HepG2 (cell line): Measurements from ENCODE around the gene ATPAF2. TPM values are rescaled to one million over a fixed set of nuclear protein-coding genes. Genes with fewer than 3 reads are reported as not detected.

ENCODE experiments used
- BHLHE40 ChIP-seq: IDR thresholded peaks from 2 replicates; pipeline ENCODE4 v1.6.1; 2011; ENCODE audit warnings: low read length, improper control_type of control experiment
- FOXP1 ChIP-seq, 2 experiments: fragments of 450-650 bp in 1 of 2; IDR thresholded peaks; 2 replicates each; pipeline ENCODE4 v1.6.1; 2017 to 2018; ENCODE audit warnings: antibody characterized with exemption in 1 of 2
- GFI1 ChIP-seq: sonication (generic); formaldehyde crosslinking; IDR thresholded peaks from 2 replicates; pipeline ENCODE4 v1.5.0; 2020; ENCODE audit warnings: missing genetic modification reagents, mild to moderate bottlenecking, borderline replicate concordance
- KDM3A ChIP-seq: IDR thresholded peaks from 2 replicates; pipeline ENCODE4 v1.6.1; 2018; ENCODE audit warnings: low read depth, missing compliant biosample characterization
- MLLT10 ChIP-seq: sonication (generic); formaldehyde crosslinking; IDR thresholded peaks from 2 replicates; pipeline ENCODE4 v1.4.0; 2020; ENCODE audit warnings: missing genetic modification reagents
- RORA ChIP-seq: sonication (generic); formaldehyde crosslinking; IDR thresholded peaks from 2 replicates; pipeline ENCODE4 v1.5.0; 2020; ENCODE audit warnings: mild to moderate bottlenecking, missing genetic modification reagents, moderate library complexity
- SALL2 ChIP-seq: sonication (generic); formaldehyde crosslinking; IDR thresholded peaks from 2 replicates; pipeline ENCODE4 v1.8.1; 2023; ENCODE audit warnings: mild to moderate bottlenecking, missing genetic modification reagents, inconsistent platforms
- SIX4 ChIP-seq: sonication (generic); formaldehyde crosslinking; IDR thresholded peaks from 2 replicates; pipeline ENCODE4 v1.4.0; 2020; ENCODE audit warnings: missing genetic modification reagents
- ZKSCAN1 ChIP-seq: fragments of 150-350 bp; IDR thresholded peaks from 2 replicates; pipeline ENCODE4 v1.6.1; 2014; ENCODE audit warnings: low read length
- ZNF251 ChIP-seq: sonication (generic); formaldehyde crosslinking; IDR thresholded peaks from 2 replicates; pipeline ENCODE4 v1.9.0; 2021; ENCODE audit warnings: mild to moderate bottlenecking, missing genetic modification reagents
- ZNF382 ChIP-seq: sonication (generic); formaldehyde crosslinking; IDR thresholded peaks from 2 replicates; pipeline ENCODE4 v1.5.0; 2020; ENCODE audit warnings: missing genetic modification reagents, mild to moderate bottlenecking, borderline replicate concordance
- ZNF678 ChIP-seq: sonication (generic); formaldehyde crosslinking; IDR thresholded peaks from 2 replicates; pipeline ENCODE4 v1.4.0; 2020; ENCODE audit warnings: mild to moderate bottlenecking, missing genetic modification reagents
- ZNF75D ChIP-seq: sonication (generic); formaldehyde crosslinking; IDR thresholded peaks from 2 replicates; pipeline ENCODE4 v1.8.1; 2023; ENCODE audit warnings: missing genetic modification reagents, mild to moderate bottlenecking, borderline replicate concordance
- ZNF790 ChIP-seq: sonication (generic); formaldehyde crosslinking; IDR thresholded peaks from 2 replicates; pipeline ENCODE4 v1.8.0; 2022; ENCODE audit warnings: missing genetic modification reagents, mild to moderate bottlenecking, borderline replicate concordance
- ZNF850 ChIP-seq: sonication (generic); formaldehyde crosslinking; conservative IDR thresholded peaks from 2 replicates; pipeline ENCODE4 v1.9.0; 2021; ENCODE audit warnings: mild to moderate bottlenecking, missing genetic modification reagents
- polyA plus RNA-seq, 8 experiments: library from polyadenylated mRNA; depleted of rRNA in 3 of 8; stranded (reverse) in 7 of 8; unstranded in 1 of 8; fragments of >200 nt; fragmentation: Illumina TruSeq in 4 of 8; extraction: Trizol in 4 of 8; gene quantifications; 2 replicates each; pipeline versions ENCODE4 v1.2.1 to v1.2.3, GENCODE V29; 2011 to 2016; ENCODE audit warnings: low read depth in 4 of 8, missing spikeins in 1 of 8, mixed read lengths in 1 of 8; ENCODE audit not compliant: insufficient read depth in 1 of 8
- total RNA-seq, 5 experiments: library from RNA; depleted of rRNA; stranded (reverse); fragments of >200 nt; fragmentation: Illumina TruSeq; extraction: Trizol; gene quantifications; 2 replicates each; pipeline ENCODE4 v1.2.3, GENCODE V29; 2016; ENCODE audit warnings: low read depth in 1 of 5
- TF ChIP-seq, protein P1 (sequence below): sonication (generic); formaldehyde crosslinking; conservative IDR thresholded peaks from 2 replicates; pipeline ENCODE4 v1.4.0; 2020; ENCODE audit warnings: missing genetic modification reagents
- TF ChIP-seq, protein P2 (sequence below): sonication (generic); formaldehyde crosslinking; conservative IDR thresholded peaks from 2 replicates; pipeline ENCODE4 v1.4.0; 2020; ENCODE audit warnings: missing genetic modification reagents
- TF ChIP-seq, protein P3 (sequence below): IDR thresholded peaks from 2 replicates; pipeline ENCODE4 v1.6.1; 2016; ENCODE audit warnings: mild to moderate bottlenecking, missing biosample characterization, missing genetic modification reagents
- TF ChIP-seq, protein P4 (sequence below): fragments of 450-650 bp; IDR thresholded peaks from 2 replicates; pipeline ENCODE4 v1.6.1; 2017
- TF ChIP-seq, protein P5 (sequence below): sonication (generic); formaldehyde crosslinking; IDR thresholded peaks from 2 replicates; pipeline ENCODE4 v1.4.0; 2020; ENCODE audit warnings: missing genetic modification reagents

The ATPAF2 gene
- total and polyA plus RNA-seq, 2 of the 13 experiments (the other 11 are each of a cell fraction or from before 2014, with no cell fraction given): 15.0 to 16.5 TPM

DNA sequence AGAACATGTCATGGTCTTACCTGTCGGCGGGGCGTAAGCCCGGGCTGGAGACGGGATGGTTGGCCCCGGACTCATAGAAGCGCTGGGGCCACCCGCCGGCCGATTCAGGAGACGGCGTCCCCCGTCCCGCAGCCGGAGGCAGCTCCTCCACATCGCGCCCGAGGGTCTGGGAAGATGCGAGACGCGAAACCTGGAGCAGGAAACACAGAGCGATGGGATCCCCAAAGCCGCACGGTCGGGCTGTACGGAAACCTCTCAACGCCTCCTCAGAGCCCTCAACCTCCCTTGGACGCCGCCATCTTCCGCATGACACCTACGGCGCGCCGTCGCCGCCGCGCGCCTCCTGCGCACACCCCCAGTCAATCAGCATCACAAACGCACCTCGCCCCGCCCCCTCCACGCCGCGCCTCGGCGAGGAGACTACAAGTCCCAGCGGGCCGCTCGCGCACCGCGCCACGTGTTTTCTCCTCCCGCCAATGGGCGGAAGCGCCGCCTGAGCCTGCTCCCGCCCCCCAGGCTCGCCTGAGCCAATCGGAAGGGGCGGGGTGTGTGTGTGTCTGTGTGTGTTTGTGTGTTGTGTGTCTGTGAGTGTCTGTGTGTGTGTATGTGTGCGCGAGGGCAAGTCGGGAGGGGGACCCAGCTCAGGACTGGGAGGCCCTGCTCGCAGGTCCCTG is at the start of gene ATPAF2, which contains the start of gene GID4 (continued):
- TF ChIP-seq, protein P1, sequence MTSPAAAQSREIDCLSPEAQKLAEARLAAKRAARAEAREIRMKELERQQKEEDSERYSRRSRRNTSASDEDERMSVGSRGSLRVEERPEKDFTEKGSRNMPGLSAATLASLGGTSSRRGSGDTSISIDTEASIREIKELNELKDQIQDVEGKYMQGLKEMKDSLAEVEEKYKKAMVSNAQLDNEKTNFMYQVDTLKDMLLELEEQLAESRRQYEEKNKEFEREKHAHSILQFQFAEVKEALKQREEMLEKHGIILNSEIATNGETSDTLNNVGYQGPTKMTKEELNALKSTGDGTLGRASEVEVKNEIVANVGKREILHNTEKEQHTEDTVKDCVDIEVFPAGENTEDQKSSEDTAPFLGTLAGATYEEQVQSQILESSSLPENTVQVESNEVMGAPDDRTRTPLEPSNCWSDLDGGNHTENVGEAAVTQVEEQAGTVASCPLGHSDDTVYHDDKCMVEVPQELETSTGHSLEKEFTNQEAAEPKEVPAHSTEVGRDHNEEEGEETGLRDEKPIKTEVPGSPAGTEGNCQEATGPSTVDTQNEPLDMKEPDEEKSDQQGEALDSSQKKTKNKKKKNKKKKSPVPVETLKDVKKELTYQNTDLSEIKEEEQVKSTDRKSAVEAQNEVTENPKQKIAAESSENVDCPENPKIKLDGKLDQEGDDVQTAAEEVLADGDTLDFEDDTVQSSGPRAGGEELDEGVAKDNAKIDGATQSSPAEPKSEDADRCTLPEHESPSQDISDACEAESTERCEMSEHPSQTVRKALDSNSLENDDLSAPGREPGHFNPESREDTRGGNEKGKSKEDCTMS: no peak
- TF ChIP-seq SALL2 (CRISPR knock-in tag): no peak
- no peak for TF ChIP-seq MLLT10 (CRISPR knock-in tag)
- TF ChIP-seq FOXP1 (IDR thresholded peaks at IDR 0.05): peak; percentile 32; the same call in 1 of the 2 replicates
- TF ChIP-seq FOXP1 (CRISPR knock-in tag; IDR thresholded peaks at IDR 0.05): 0 out of 2 replicates have a peak, but pooled peaks have one; percentile 22
- TF ChIP-seq SIX4 (CRISPR knock-in tag): no peak
- TF ChIP-seq ZNF382 (CRISPR knock-in tag): no peak
- TF ChIP-seq ZNF850 (CRISPR knock-in tag): no peak; the same call in 1 of the 2 replicates
- peak; percentile 37; the same call in 1 of the 2 replicates for TF ChIP-seq BHLHE40
- no peak for TF ChIP-seq GFI1 (CRISPR knock-in tag)
- TF ChIP-seq ZNF251 (CRISPR knock-in tag): peak; percentile 88; the same call in 1 of the 2 replicates
- TF ChIP-seq ZNF790 (CRISPR knock-in tag): no peak
- TF ChIP-seq ZKSCAN1: no peak
- TF ChIP-seq, protein P2, sequence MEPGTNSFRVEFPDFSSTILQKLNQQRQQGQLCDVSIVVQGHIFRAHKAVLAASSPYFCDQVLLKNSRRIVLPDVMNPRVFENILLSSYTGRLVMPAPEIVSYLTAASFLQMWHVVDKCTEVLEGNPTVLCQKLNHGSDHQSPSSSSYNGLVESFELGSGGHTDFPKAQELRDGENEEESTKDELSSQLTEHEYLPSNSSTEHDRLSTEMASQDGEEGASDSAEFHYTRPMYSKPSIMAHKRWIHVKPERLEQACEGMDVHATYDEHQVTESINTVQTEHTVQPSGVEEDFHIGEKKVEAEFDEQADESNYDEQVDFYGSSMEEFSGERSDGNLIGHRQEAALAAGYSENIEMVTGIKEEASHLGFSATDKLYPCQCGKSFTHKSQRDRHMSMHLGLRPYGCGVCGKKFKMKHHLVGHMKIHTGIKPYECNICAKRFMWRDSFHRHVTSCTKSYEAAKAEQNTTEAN (CRISPR knock-in tag): peak; percentile 79
- 0 out of 2 replicates have a peak, but pooled peaks have one; percentile 95 for TF ChIP-seq ZNF678 (CRISPR knock-in tag)
- peak; percentile 53 for TF ChIP-seq KDM3A
- TF ChIP-seq ZNF75D (CRISPR knock-in tag): no peak
- TF ChIP-seq RORA (CRISPR knock-in tag): no peak
- TF ChIP-seq, protein P3, sequence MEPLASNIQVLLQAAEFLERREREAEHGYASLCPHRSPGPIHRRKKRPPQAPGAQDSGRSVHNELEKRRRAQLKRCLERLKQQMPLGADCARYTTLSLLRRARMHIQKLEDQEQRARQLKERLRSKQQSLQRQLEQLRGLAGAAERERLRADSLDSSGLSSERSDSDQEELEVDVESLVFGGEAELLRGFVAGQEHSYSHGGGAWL (CRISPR knock-in tag): peak; percentile 75
- TF ChIP-seq, protein P4, sequence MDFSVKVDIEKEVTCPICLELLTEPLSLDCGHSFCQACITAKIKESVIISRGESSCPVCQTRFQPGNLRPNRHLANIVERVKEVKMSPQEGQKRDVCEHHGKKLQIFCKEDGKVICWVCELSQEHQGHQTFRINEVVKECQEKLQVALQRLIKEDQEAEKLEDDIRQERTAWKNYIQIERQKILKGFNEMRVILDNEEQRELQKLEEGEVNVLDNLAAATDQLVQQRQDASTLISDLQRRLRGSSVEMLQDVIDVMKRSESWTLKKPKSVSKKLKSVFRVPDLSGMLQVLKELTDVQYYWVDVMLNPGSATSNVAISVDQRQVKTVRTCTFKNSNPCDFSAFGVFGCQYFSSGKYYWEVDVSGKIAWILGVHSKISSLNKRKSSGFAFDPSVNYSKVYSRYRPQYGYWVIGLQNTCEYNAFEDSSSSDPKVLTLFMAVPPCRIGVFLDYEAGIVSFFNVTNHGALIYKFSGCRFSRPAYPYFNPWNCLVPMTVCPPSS: no peak
- TF ChIP-seq, protein P5, sequence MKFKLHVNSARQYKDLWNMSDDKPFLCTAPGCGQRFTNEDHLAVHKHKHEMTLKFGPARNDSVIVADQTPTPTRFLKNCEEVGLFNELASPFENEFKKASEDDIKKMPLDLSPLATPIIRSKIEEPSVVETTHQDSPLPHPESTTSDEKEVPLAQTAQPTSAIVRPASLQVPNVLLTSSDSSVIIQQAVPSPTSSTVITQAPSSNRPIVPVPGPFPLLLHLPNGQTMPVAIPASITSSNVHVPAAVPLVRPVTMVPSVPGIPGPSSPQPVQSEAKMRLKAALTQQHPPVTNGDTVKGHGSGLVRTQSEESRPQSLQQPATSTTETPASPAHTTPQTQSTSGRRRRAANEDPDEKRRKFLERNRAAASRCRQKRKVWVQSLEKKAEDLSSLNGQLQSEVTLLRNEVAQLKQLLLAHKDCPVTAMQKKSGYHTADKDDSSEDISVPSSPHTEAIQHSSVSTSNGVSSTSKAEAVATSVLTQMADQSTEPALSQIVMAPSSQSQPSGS: 0 out of 2 replicates have a peak, but pooled peaks have one; percentile 60
